Adrenal gland (tissue), 12 donors: ENCODE results near the gene SMARCC1. TPM values are rescaled to one million over a fixed set of nuclear protein-coding genes. Genes with fewer than 3 reads are reported as not detected.
A peak's percentile ranks its signal among the peaks of the same experiment; 100 is the strongest.

Experiments
- DNase-seq, 7 donors: peaks; one replicate each; pipeline ENCODE4 v3.0.0-alpha.2; 2019 to 2020
- H3K27ac ChIP-seq, 5 donors: fragments of 200-600 bp; sonication (generic) in 4 of 5; 1 replicate in 3 of 5; 2 replicates in 2 of 5; pipeline versions ENCODE4 v1.5.1 to v1.8.0; 2016 to 2020; ENCODE audit warnings: mild to moderate bottlenecking in 1 of 5
- H3K27me3 ChIP-seq: fragments of 200-600 bp; 2 replicates; pipeline ENCODE4 v1.8.0; 2021
- H3K36me3 ChIP-seq, 2 donors: fragments of 200-600 bp; replicated peaks in 1 of 2; 1 replicate in 1 of 2; 2 replicates in 1 of 2; pipeline versions ENCODE4 v1.5.1 to v1.8.0; 2018 to 2022
- H3K4me1 ChIP-seq, 2 donors: fragments of 200-600 bp; replicated peaks in 1 of 2; 1 replicate in 1 of 2; 2 replicates in 1 of 2; pipeline versions ENCODE4 v1.5.1 to v1.8.0; 2018 to 2021
- H3K4me3 ChIP-seq, 4 donors: fragments of 200-600 bp; sonication (generic) in 3 of 4; one replicate each; pipeline ENCODE4 v1.5.1; 2016 to 2018
- H3K9me3 ChIP-seq, 3 donors: fragments of 200-600 bp; sonication (generic) in 1 of 3; replicated peaks in 1 of 3; 1 replicate in 2 of 3; 2 replicates in 1 of 3; pipeline versions ENCODE4 v1.5.1 to v1.8.0; 2016 to 2021
- POLR2A ChIP-seq, 2 donors: fragments of 450-650 bp; IDR thresholded peaks; one replicate each; pipeline ENCODE4 v1.6.1; 2017; ENCODE audit warnings: antibody characterized with exemption in 2 of 2, mild to moderate bottlenecking in 2 of 2, moderate library complexity in 1 of 2
- WGBS, 4 donors: extraction: QIAGEN DNeasy Blood & Tissue Kit in 2 of 4; methylation state at CpG; one replicate each; pipeline versions ENCODE4 v1.1.5 to v1.1.7; 2013 to 2017; 5-methylcytosine and 5-hydroxymethylcytosine counted together
- intact Hi-C, 2 donors: fragments of 100-400 bp; cut with DNase I; formaldehyde crosslinking; loops; one replicate each; pipeline versions ENCODE4 v1.14.1 to v1.15.0; 2022 to 2023
- polyA plus RNA-seq, 3 donors: library from polyadenylated mRNA; stranded (reverse); fragments of 200-250 nt in 2 of 3; fragments of 350-450 nt in 1 of 3; fragmentation: Illumina TruSeq in 1 of 3; extraction: RNeasy Lipid Tissue Mini Kit (QIAGEN cat#74804) in 1 of 3; gene quantifications; one replicate each; pipeline ENCODE4 v1.2.3, GENCODE V29; 2013 to 2014
- total RNA-seq, 9 donors: library from RNA; depleted of rRNA in 4 of 9; stranded (reverse); fragments of >200 nt in 4 of 9; fragments of 120-200 nt in 1 of 9; fragmentation: NEBNext Ultra II Directional in 1 of 9; extraction: Animal tissue kit (Norgen Biotek cat#: 25700) in 1 of 9; gene quantifications; one replicate each; pipeline versions ENCODE4 v1.1.0 to v1.2.4, GENCODE V29; 2013 to 2023
- TF ChIP-seq, protein P1 (sequence below), 6 experiments: fragments of 450-650 bp in 4 of 6; fragments of 200-600 bp in 2 of 6; sonication (generic) in 1 of 6; IDR thresholded peaks; 1 replicate in 5 of 6; 2 replicates in 1 of 6; pipeline versions ENCODE4 v1.5.1 to v1.8.0; 2016 to 2021; ENCODE audit warnings: antibody characterized with exemption in 6 of 6, mild to moderate bottlenecking in 2 of 6, moderate library complexity in 1 of 6
- donor health status: healthy with polysubstance abuse.
- donor health status: Bipolar disorder and iron deficiency.
- donor health status: DM: yes; HTN: yes; CAD: no.
- donor health status: DM: no; HTN: no; CAD: no.
- donor health status: DM: no; HTN: no; CAD: no.
- donor health status: DM: yes; HTN: yes; CAD: no.

SMARCC1 gene
- total and polyA plus RNA-seq, 12 donors, result 5.5 to 47.4 (median 19.9) TPM

DNA sequence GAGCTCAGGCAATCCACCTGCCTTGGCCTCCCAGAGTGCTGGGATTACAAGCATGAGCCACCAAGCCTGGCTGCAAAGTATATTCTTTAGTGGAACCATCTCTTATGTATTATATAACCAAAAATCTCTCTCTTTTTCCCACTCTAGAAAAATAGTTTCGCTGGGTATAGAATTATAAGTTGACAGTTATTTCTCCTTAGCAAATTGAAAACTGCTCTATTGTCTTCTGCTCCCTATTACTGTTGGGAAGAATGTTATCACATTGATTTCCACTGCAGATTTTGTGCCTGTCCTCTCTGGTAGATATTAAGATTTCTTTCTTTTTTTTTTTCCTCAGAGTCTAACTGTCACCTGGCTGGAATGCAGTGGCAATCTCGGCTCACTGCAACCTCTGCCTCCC, 11.0 kb upstream of the SMARCC1 start:
- Histone ChIP-seq H3K27me3 (no peaks in the 10 kb centered on the region), H3K36me3 (no peaks in the 10 kb centered on the region), H3K9me3 (no peaks in the 10 kb centered on the region), H3K4me3 (no peak overlapping the region), H3K27ac (no peak overlapping the region), H3K4me1 (no peaks in the 10 kb centered on the region)
- no peak for DNase-seq
- TF ChIP-seq POLR2A (IDR thresholded peaks at IDR 0.05), result no peak
- TF ChIP-seq, protein P1, sequence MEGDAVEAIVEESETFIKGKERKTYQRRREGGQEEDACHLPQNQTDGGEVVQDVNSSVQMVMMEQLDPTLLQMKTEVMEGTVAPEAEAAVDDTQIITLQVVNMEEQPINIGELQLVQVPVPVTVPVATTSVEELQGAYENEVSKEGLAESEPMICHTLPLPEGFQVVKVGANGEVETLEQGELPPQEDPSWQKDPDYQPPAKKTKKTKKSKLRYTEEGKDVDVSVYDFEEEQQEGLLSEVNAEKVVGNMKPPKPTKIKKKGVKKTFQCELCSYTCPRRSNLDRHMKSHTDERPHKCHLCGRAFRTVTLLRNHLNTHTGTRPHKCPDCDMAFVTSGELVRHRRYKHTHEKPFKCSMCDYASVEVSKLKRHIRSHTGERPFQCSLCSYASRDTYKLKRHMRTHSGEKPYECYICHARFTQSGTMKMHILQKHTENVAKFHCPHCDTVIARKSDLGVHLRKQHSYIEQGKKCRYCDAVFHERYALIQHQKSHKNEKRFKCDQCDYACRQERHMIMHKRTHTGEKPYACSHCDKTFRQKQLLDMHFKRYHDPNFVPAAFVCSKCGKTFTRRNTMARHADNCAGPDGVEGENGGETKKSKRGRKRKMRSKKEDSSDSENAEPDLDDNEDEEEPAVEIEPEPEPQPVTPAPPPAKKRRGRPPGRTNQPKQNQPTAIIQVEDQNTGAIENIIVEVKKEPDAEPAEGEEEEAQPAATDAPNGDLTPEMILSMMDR (IDR thresholded peaks at IDR 0.05), result no peak
- intact Hi-C loops, result loop anchor here in 1 of 2 donors (10.0 kb wide), 1 partner anchor 378 kb away; no protein-coding TSS in a partner anchor
- WGBS, 4 donors, result 97 to 100% (median 100%) methylated on average over 2 of the region's 2 CpGs

DNA sequence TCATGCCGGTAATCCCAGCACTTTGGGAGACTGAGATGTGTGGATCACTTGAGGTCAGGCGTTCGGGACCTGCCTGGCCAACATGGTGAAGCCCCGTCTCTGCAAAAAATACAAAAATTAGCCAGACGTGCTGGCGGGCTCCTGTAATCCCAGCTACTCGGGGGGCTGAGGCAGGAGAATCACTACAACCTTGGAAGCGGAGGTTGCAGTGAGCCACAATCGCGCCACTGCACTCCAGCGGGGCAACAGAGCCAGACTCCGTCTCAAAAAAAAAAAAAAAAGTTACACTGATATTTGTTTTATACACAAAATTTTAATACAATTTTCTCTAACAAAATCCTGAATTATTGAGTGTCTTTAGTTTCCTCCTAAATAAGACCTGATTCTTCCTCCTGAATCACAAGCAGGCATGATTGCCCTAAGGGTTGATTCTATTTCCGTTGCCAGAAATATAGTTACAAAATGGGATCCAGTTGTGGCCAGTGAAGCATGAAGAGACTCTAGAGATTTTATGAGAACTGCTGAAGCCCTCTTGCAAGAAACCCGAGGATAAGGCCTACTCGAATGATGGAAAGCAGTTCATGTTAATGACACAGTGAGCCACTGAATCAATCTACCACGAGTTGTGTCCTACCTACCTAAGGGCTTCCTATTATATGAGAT, 9.6 kb upstream of the SMARCC1 start:
- no peak for TF ChIP-seq POLR2A (IDR thresholded peaks at IDR 0.05)
- TF ChIP-seq, protein P1 (IDR thresholded peaks at IDR 0.05), result no peak
- intact Hi-C loops, result loop anchor here in 1 of 2 donors (2.0 to 10.0 kb wide), 2 partner anchors 269 to 377 kb away; no protein-coding TSS in a partner anchor
- Histone ChIP-seq H3K27me3 (no peaks in the 10 kb centered on the region), H3K27ac (no peak overlapping the region), H3K9me3 (no peaks in the 10 kb centered on the region), H3K36me3 (no peaks in the 10 kb centered on the region), H3K4me3 (no peak overlapping the region), H3K4me1 (no peaks in the 10 kb centered on the region)
- no peak for DNase-seq
- 91 to 93% (median 92%) methylated on average over 8 to 16 of the region's 16 CpGs for WGBS, 4 donors

DNA sequence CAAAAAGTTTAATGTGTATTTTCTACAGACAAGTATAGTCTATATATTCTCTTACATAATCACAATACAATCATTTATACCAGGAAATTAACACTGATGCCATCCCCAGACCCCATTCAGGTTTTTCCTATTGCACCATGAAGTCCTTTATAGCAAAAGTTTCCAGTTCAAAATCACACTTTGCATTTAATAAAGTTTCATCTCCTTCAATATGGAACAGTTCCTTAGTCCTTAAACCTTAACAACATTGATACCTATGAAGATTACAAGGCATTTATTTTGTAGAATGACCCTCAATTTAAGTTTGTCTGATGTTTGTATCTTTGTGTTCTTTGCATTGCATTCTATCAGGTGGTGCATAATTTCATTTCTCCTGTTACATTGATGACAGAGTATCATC, 2.0 kb upstream of the SMARCC1 start:
- no peak for DNase-seq
- Histone ChIP-seq H3K36me3 (no peaks in the 10 kb centered on the region), H3K4me1 (peaks cover 0 to 26% of the 10 kb centered on the region in 2 donors), H3K27ac (no peak overlapping the region), H3K4me3 (no peak overlapping the region), H3K27me3 (no peaks in the 10 kb centered on the region), H3K9me3 (no peaks in the 10 kb centered on the region)
- TF ChIP-seq POLR2A (IDR thresholded peaks at IDR 0.05), result no peak
- TF ChIP-seq, protein P1 (IDR thresholded peaks at IDR 0.05), result no peak
- intact Hi-C loops, result no loop called here

DNA sequence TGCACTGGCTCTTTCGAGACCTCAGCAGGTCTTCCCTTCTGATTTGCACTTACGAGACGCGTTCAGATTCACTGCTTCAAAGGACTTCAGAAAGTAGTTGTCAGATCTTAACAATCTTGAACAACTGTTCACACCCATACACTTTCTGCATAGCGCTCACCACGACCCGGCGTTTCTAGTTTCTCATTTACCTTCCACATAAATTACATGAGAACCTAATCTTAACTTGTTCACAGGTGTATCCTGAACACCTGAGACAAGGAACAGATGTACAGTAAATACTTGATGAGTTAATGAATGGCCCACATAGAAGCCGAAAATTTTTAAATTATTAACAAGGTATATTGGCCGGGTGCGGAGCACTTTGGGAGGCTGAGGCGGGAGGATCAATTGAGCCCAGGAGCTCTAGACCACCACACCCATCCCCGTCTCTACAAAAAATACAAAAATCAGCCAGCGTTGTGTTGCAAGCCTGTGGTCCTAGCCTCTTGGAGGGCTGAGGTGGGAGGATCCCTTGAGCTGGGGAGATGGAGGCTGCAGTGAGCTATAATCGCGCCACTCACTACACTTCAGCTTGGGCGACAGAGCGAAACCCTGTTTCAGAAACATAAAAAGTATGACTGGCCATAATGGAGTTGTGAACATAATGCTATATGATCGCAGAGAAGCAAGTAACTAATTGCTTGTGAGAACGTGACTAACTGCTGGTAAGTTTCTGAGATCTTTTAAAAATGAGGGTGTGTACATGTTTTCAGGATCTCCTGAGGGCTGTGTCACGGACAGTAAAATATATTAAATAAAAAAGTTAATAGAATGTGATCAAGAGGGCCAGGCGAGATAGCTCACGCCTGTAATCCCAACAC, 984 bp upstream of the SMARCC1 start:
- 68 to 70% (median 69%) methylated on average over 23 of the region's 23 CpGs for WGBS, 4 donors
- TF ChIP-seq POLR2A (IDR thresholded peaks at IDR 0.05), result no peak
- TF ChIP-seq, protein P1 (IDR thresholded peaks at IDR 0.05), result no peak
- intact Hi-C loops, result no loop called here
- Histone ChIP-seq H3K4me1 (peaks cover 0 to 26% of the 10 kb centered on the region in 2 donors), H3K9me3 (no peaks in the 10 kb centered on the region), H3K27ac (peak overlapping the region; percentile 89 to 99 (median 96)), H3K4me3 (peak overlapping the region in 3 of 4 donors; percentile 56 to 85 (median 71)), H3K36me3 (no peaks in the 10 kb centered on the region), H3K27me3 (no peaks in the 10 kb centered on the region)
- no peak for DNase-seq
